Mesendoderm (in vitro differentiated cells): ENCODE data around the gene PLCL2.

Source experiments
- DNase-seq: peaks from one replicate; pipeline ENCODE4 v3.0.0; 2013
- H2AK5ac ChIP-seq: 2 replicates; pipeline ENCODE4 v1.6.1; 2013; ENCODE audit warnings: low read length, inconsistent platforms
- H2BK120ac ChIP-seq: 2 replicates; pipeline ENCODE4 v1.6.1; 2013; ENCODE audit warnings: low read depth, mild to moderate bottlenecking, low read length, moderate library complexity, mixed read lengths
- H2BK15ac ChIP-seq: replicated peaks from 2 replicates; pipeline ENCODE4 v1.6.1; 2013; ENCODE audit warnings: low read depth, mild to moderate bottlenecking, moderate library complexity
- H2BK5ac ChIP-seq: 2 replicates; pipeline ENCODE4 v1.6.1; 2013; ENCODE audit warnings: low read length, inconsistent platforms
- H3K18ac ChIP-seq: 2 replicates; pipeline ENCODE4 v1.6.1; 2013; ENCODE audit warnings: mild to moderate bottlenecking, low read length, mixed read lengths
- H3K23ac ChIP-seq: one replicate; pipeline ENCODE4 v1.6.1; 2013; ENCODE audit warnings: low read length
- H3K27ac ChIP-seq: 2 replicates; pipeline ENCODE4 v1.5.1; 2013; ENCODE audit warnings: low read depth, mild to moderate bottlenecking, inconsistent platforms, low read length, moderate library complexity
- H3K27me3 ChIP-seq: 2 replicates; pipeline ENCODE4 v1.6.1; 2013; ENCODE audit warnings: low read length, control low read depth, mild to moderate bottlenecking, inconsistent platforms; ENCODE audit not compliant: insufficient read depth, poor library complexity
- H3K36me3 ChIP-seq: 2 replicates; pipeline ENCODE4 v1.6.1; 2013; ENCODE audit warnings: low read length, inconsistent platforms; ENCODE audit not compliant: control insufficient read depth, insufficient read depth
- H3K4ac ChIP-seq: one replicate; pipeline ENCODE4 v1.6.1; 2013; ENCODE audit warnings: low read depth, mild to moderate bottlenecking, low read length, moderate library complexity
- H3K4me1 ChIP-seq: 2 replicates; pipeline ENCODE4 v1.6.1; 2013; ENCODE audit warnings: low read depth, low read length, inconsistent platforms; ENCODE audit not compliant: control insufficient read depth
- H3K4me2 ChIP-seq: 2 replicates; pipeline ENCODE4 v1.6.1; 2013; ENCODE audit warnings: low read length
- H3K4me3 ChIP-seq: 2 replicates; pipeline ENCODE4 v1.5.1; 2013; ENCODE audit warnings: mild to moderate bottlenecking, low read length
- H3K56ac ChIP-seq: one replicate; pipeline ENCODE4 v1.6.1; 2013; ENCODE audit warnings: low read length
- H3K79me1 ChIP-seq: 2 replicates; pipeline ENCODE4 v1.6.1; 2013; ENCODE audit warnings: low read length, inconsistent platforms
- H3K79me2 ChIP-seq: 2 replicates; pipeline ENCODE4 v1.6.1; 2013; ENCODE audit warnings: mild to moderate bottlenecking, low read length; ENCODE audit not compliant: control insufficient read depth, insufficient read depth
- H3K9ac ChIP-seq: 2 replicates; pipeline ENCODE4 v1.6.1; 2013; ENCODE audit warnings: low read length, inconsistent platforms
- H4K5ac ChIP-seq: one replicate; pipeline ENCODE4 v1.6.1; 2013; ENCODE audit warnings: low read length
- H4K8ac ChIP-seq: one replicate; pipeline ENCODE4 v1.6.1; 2013; ENCODE audit warnings: low read depth, mild to moderate bottlenecking, control low read depth, low read length, moderate library complexity
- WGBS: extraction: QIAGEN DNeasy Blood & Tissue Kit; methylation state at CpG from one replicate; pipeline ENCODE4 v1.1.7; 2013; ENCODE audit warnings: low lambda C conversion rate, missing lambda C conversion rate; ENCODE audit not compliant: insufficient coverage; ENCODE audit errors: extremely low coverage; 5-methylcytosine and 5-hydroxymethylcytosine counted together

The PLCL2 gene

DNA sequence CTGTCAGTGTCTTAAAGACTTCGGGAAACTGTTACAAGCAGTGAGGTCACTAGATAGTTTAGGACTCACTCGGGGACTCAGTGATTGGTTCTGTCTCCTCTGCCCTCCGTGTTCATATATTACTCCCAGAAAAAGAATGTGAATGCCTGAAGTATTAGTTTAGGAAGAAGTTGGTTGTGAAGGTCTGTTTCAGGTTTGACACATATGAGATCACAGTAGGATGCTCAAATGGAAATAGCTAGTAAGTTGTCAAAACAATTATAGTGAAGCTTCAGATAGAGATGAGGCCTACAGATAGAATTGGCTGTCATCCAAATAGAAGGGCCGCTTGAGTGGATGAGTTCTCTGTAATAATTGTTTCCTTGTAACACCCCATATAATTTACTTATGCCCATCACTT, 172.6 kb downstream of the PLCL2 start:
- Histone ChIP-seq H2BK15ac (no peak overlapping the region), H3K36me3 (no peaks in the 10 kb centered on the region), H3K9ac (no peak overlapping the region), H3K56ac (no peak overlapping the region), H3K27me3 (no peaks in the 10 kb centered on the region), H2BK5ac (no peak overlapping the region), H3K79me2 (no peaks in the 10 kb centered on the region), H2BK120ac (no peak overlapping the region), H2AK5ac (no peak overlapping the region), H3K79me1 (no peaks in the 10 kb centered on the region), H3K23ac (no peak overlapping the region), H3K18ac (no peak overlapping the region), H3K27ac (no peak overlapping the region), H3K4me3 (no peak overlapping the region), H3K4ac (no peak overlapping the region), H4K5ac (no peak overlapping the region), H3K4me2 (no peak overlapping the region), H3K4me1 (no peaks in the 10 kb centered on the region), H4K8ac (no peak overlapping the region)
- DNase-seq = no peak
- WGBS = no CpG with 5 or more reads among the region's 4 CpGs

GRCh38 chr3:17059989-17060550, 175.3 kb downstream of the PLCL2 start:
- no peak overlapping the region for H4K8ac ChIP-seq
- no CpG with 5 or more reads among the region's 5 CpGs for WGBS
- H3K79me2 ChIP-seq = no peaks in the 10 kb centered on the region
- H3K18ac ChIP-seq = no peak overlapping the region
- H3K56ac ChIP-seq = no peak overlapping the region
- no peak overlapping the region for H3K4ac ChIP-seq
- no peak overlapping the region for H2BK15ac ChIP-seq
- H3K23ac ChIP-seq = no peak overlapping the region
- no peak overlapping the region for H3K4me2 ChIP-seq
- no peaks in the 10 kb centered on the region for H3K27me3 ChIP-seq
- H2AK5ac ChIP-seq = no peak overlapping the region
- H4K5ac ChIP-seq = no peak overlapping the region
- H2BK120ac ChIP-seq = no peak overlapping the region
- H2BK5ac ChIP-seq = no peak overlapping the region
- no peaks in the 10 kb centered on the region for H3K36me3 ChIP-seq
- H3K9ac ChIP-seq = no peak overlapping the region
- H3K4me1 ChIP-seq = no peaks in the 10 kb centered on the region
- H3K79me1 ChIP-seq = no peaks in the 10 kb centered on the region
- no peak overlapping the region for H3K4me3 ChIP-seq
- no peak for DNase-seq
- H3K27ac ChIP-seq = no peak overlapping the region

DNA sequence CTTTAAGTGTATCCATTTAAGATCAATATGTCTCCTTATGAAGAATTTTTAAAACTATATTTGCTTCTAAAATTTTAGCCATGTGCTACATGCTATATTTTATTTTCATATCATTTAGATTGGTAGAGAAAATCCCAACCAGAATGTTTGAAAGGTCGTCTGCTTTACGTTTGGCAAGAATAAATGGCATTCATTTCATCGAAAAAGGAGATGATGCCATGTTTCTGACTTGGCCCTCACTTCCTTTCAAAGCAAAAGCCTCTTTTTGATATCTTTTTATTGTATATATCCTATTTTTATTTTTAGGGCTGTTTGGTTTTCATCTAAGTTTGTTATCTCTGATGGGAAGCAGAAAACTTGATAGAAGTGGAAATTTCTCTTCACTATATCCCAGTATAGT, 176.2 kb downstream of the PLCL2 start:
- no peak overlapping the region for H3K4ac ChIP-seq
- H3K4me3 ChIP-seq = no peak overlapping the region
- no peak overlapping the region for H4K8ac ChIP-seq
- H2BK5ac ChIP-seq = no peak overlapping the region
- no peaks in the 10 kb centered on the region for H3K4me1 ChIP-seq
- WGBS = no CpG with 5 or more reads among the region's 3 CpGs
- no peak overlapping the region for H3K27ac ChIP-seq
- no peak overlapping the region for H2AK5ac ChIP-seq
- no peak overlapping the region for H3K23ac ChIP-seq
- H3K79me1 ChIP-seq = no peaks in the 10 kb centered on the region
- no peaks in the 10 kb centered on the region for H3K27me3 ChIP-seq
- DNase-seq = no peak
- no peaks in the 10 kb centered on the region for H3K79me2 ChIP-seq
- H2BK120ac ChIP-seq = no peak overlapping the region
- no peaks in the 10 kb centered on the region for H3K36me3 ChIP-seq
- H3K18ac ChIP-seq = no peak overlapping the region
- no peak overlapping the region for H3K56ac ChIP-seq
- H4K5ac ChIP-seq = no peak overlapping the region
- H2BK15ac ChIP-seq = no peak overlapping the region
- no peak overlapping the region for H3K4me2 ChIP-seq
- no peak overlapping the region for H3K9ac ChIP-seq

DNA sequence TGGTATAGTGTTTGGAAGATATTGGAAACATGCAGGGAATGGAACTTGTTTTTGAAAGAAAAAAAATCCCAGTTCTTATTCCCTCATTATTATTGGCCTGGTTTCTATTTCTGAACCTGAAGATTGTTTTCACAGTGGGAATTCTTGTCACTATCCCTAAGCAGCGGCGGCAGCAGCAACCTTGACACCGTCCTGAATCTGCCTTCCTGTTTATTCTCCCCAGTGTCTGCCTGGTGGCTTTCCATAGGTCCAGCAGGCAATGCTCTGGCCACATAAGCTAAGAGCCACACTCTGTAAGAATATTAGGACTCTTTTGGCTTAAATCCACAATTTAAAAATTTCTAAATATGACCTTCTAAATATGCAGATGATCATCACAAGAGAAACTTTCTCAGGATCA, 178.0 kb downstream of the PLCL2 start:
- Histone ChIP-seq H4K8ac (no peak overlapping the region), H3K23ac (no peak overlapping the region)

DNA sequence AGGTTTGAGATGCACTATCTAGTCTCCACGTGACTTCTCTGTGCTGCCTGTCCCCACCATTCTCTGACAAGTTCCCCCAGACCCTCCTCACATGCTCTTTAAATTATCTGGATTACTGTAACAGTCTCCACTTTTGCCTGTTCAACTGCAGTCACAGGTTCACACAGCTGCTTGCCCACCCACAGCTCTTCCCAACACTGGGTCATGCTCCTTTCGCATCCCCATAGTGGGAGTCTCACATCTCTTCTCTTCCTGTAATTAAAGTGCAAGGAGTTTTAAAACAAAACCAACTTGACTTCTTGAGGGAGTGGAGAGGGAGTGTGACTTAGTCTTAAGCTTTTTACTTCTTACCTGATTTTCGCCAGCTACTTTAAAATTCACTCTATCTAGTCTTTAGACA, 178.8 kb downstream of the PLCL2 start:
- Histone ChIP-seq H3K56ac (no peak overlapping the region), H3K23ac (no peak overlapping the region), H2BK120ac (no peak overlapping the region), H4K8ac (no peak overlapping the region), H3K27me3 (no peaks in the 10 kb centered on the region), H3K79me2 (no peaks in the 10 kb centered on the region), H2AK5ac (no peak overlapping the region), H3K36me3 (no peaks in the 10 kb centered on the region), H3K9ac (no peak overlapping the region), H3K4me1 (no peaks in the 10 kb centered on the region), H2BK5ac (no peak overlapping the region), H3K4me3 (no peak overlapping the region), H3K4me2 (no peak overlapping the region), H3K4ac (no peak overlapping the region), H4K5ac (no peak overlapping the region), H3K27ac (no peak overlapping the region), H3K79me1 (no peaks in the 10 kb centered on the region), H2BK15ac (no peak overlapping the region), H3K18ac (no peak overlapping the region)
- DNase-seq = no peak
- no CpG with 5 or more reads among the region's 3 CpGs for WGBS

More for the DNA sequence above, 178.0 kb downstream of the PLCL2 start:
- Histone ChIP-seq H3K79me1 (no peaks in the 10 kb centered on the region), H3K79me2 (no peaks in the 10 kb centered on the region), H2BK15ac (no peak overlapping the region), H3K4me2 (no peak overlapping the region), H3K27me3 (no peaks in the 10 kb centered on the region), H3K27ac (no peak overlapping the region), H3K4ac (no peak overlapping the region), H3K9ac (no peak overlapping the region), H3K36me3 (no peaks in the 10 kb centered on the region), H2BK120ac (no peak overlapping the region), H2BK5ac (no peak overlapping the region), H3K18ac (no peak overlapping the region), H3K4me3 (no peak overlapping the region), H2AK5ac (no peak overlapping the region), H4K5ac (no peak overlapping the region), H3K56ac (no peak overlapping the region), H3K4me1 (no peaks in the 10 kb centered on the region)
- DNase-seq = no peak
- no CpG with 5 or more reads among the region's 3 CpGs for WGBS

GRCh38 chr3:17065315-17065714, 180.6 kb downstream of the PLCL2 start:
- Histone ChIP-seq H3K4me3 (no peak overlapping the region), H3K4me2 (no peak overlapping the region), H2BK15ac (no peak overlapping the region), H4K8ac (no peak overlapping the region), H3K4me1 (peaks cover 2% of the 10 kb centered on the region), H3K27ac (no peak overlapping the region), H3K27me3 (no peaks in the 10 kb centered on the region), H3K23ac (no peak overlapping the region), H4K5ac (no peak overlapping the region), H2AK5ac (no peak overlapping the region), H3K79me1 (no peaks in the 10 kb centered on the region), H3K4ac (no peak overlapping the region), H3K36me3 (no peaks in the 10 kb centered on the region), H2BK5ac (no peak overlapping the region), H3K18ac (no peak overlapping the region), H3K9ac (no peak overlapping the region), H2BK120ac (no peak overlapping the region), H3K56ac (no peak overlapping the region), H3K79me2 (no peaks in the 10 kb centered on the region)
- WGBS = no CpG with 5 or more reads among the region's 2 CpGs
- DNase-seq = no peak
